Measurements from ENCODE around the gene TINCR. TPM values are rescaled to one million over a fixed set of nuclear protein-coding genes. Genes with fewer than 3 reads are reported as not detected.

The TINCR gene
- total and polyA plus RNA-seq, 2 of the 13 experiments (the other 11 are each of a cell fraction or from before 2014, with no cell fraction given), result 0.17 to 0.33 TPM

- no peak for TF ChIP-seq RERE (CRISPR knock-in tag; IDR thresholded peaks at IDR 0.05; ENCODE audit: low read depth)
- TF ChIP-seq SRF (IDR thresholded peaks at IDR 0.05; ENCODE audit: low read depth, low read length), result no peak
- 0 out of 3 replicates have a peak, but pooled peaks have one; percentile 7 for TF ChIP-seq MXI1 (IDR thresholded peaks at IDR 0.05; ENCODE audit: borderline replicate concordance, low read depth, low read length)
- TF ChIP-seq PAXIP1 (CRISPR knock-in tag; conservative IDR thresholded peaks at IDR 0.05), result peak; percentile 40; the same call in 1 of the 2 replicates
- TF ChIP-seq ZNF501 (CRISPR knock-in tag; IDR thresholded peaks at IDR 0.05), result peak; percentile 86
- no peak for TF ChIP-seq ZHX2 (IDR thresholded peaks at IDR 0.05; ENCODE audit: low read depth)
- TF ChIP-seq ZHX2 (CRISPR knock-in tag; IDR thresholded peaks at IDR 0.05; ENCODE audit: borderline replicate concordance), result no peak
- no peak for TF ChIP-seq ZEB1 (IDR thresholded peaks at IDR 0.05; ENCODE audit: insufficient replicate concordance, low read depth)
- TF ChIP-seq ZNF317 (CRISPR knock-in tag; IDR thresholded peaks at IDR 0.05), result 0 out of 2 replicates have a peak, but pooled peaks have one; percentile 43
- TF ChIP-seq NFKB2 (CRISPR knock-in tag; IDR thresholded peaks at IDR 0.05; ENCODE audit: borderline replicate concordance), result peak; percentile 57; the same call in 1 of the 2 replicates
Measured at GRCh38 chr19:5578097-5578846, 10.5 kb upstream of the TINCR start (continued).

All from HepG2 (cell line).